ENCODE data around the gene NBPF1.
"Not testable (repeated sequence)": the region's sequence is repeated elsewhere in the genome, so short reads cannot be mapped to it uniquely, and the experiment has no call there.

NBPF1 gene

DNA sequence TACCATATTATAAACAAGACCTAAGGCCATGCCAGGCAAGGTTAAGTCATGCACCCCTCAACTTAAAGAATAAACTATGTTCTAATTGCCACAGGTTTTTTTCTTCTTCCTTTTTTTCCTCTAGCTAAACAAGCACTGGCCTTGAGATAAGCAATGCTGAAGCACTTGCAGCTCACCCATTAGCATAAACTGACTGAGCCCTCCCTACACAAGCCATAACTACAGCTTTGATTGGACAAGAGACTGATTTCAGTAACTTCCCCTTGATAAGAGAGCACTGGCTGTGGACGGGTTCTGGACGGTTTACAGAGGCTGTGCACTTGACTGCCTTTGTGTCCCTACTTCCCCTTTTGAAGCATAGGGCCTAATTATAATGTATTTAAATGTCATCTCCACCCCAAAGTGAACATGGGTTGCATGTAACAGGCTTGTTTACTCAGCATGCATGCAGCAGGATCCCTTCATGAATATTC, 72.9 kb downstream of the NBPF1 start:
- DNase-seq: not testable (repeated sequence)

DNA sequence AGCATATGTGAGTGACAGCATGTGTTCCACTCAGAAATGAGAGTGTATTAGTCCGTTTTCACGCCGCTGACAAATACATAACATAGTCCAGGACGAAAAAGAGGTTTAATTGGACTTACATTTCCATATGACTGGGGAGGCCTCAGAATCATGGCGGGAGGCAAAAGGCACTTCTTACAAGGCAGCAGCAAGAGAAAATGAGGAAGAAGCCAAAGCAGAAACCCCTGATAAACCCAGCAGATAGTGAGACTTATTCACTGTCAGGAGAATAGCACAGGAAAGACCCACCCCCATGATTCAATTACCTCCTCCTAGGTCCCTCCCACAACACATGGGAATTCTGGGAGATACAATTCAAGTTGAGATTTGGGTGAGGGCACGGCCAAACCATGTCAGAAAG, 75.8 kb downstream of the NBPF1 start:
- not testable (repeated sequence) for DNase-seq

DNA sequence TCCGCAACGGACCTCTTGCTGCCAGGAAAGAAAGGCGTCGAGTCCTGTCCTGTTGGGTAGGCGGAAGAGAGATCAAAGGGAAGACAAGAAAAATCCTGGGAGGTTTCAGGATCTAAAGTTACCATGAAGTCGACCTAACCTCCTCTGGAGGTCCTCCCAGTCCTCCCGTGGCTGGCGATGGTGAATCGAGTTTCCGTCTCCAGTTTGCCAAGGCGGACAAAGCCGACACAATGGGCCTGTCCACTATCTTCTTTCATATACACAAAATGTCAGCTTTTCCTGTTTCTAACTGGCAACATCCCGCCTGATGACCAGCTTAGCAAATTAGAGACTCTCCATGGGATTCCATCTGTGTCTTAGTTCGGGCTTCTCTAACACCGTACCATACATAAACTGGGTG, 76.6 kb downstream of the NBPF1 start:
- DNase-seq: not testable (repeated sequence)

DNA sequence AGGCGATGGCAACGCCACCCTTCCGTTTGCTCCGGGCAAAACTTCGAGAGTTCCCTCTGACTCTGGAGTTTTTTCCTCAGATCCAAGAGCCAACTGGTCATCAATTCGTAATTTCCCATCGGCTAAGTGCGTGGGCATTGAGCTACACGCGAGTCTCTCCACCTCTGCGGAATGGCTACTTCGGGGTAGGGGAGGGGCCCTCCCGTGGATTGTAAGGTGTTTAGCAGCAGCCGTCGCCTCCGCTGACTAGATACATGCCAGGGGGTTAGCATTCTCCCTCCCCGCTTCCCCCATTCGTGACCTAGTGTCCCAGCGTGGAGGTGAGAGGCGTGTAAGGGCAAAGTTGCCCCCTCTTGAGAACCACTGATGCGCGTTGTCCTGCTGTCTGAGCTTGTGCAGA, 77.5 kb downstream of the NBPF1 start:
- not testable (repeated sequence) for DNase-seq

DNA sequence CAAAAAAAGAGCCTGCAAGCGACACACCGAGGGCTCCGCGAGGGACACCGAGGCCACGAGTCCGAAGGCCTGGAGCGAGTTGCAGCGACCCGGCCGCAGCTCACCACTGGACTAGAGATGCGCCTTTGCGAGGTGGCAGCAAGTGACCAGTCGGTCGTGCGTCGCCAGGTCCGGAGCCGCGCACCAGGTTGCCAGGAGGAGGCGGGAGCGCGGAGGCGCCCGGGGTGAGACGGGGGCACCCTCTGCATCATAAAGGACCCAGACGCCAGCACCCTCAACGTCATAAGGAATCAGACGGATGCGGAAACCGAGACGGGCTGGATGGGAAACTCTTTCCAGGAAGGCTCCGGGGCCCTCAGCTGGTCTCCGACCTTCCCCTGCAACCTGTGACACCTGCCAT, 77.9 kb downstream of the NBPF1 start:
- not testable (repeated sequence) for DNase-seq

DNA sequence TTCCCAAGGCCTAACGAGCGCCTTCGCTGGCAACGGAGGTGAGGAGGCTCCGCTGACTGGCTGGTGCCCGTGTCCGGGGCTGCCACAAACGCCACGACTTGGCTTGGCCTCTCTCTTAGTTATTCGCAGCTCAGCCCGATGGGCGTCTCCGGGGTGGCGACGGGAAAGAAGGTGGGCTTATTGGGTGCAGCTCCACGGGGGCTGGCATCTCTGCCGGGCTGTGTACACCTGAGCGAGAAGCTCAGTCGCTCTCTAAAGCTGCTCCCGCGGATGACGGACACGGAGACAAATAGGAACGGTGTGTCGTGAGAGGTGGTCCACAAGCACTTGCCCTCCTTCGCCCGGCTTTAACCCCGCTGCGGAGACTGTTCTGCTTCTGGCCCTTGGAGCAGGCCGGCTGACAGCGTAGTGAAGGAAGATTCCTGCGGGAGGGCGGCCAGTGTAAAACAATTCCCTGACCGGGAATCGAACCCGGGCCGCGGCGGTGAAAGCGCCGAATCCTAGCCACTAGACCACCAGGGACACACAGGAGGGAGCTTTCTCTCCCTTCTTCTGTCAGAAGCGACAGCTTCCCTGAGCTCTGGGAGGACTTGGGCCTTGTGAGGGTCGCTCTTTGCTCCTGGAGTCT, 78.4 kb downstream of the NBPF1 start:
- DNase-seq: peak; percentile 74

DNA sequence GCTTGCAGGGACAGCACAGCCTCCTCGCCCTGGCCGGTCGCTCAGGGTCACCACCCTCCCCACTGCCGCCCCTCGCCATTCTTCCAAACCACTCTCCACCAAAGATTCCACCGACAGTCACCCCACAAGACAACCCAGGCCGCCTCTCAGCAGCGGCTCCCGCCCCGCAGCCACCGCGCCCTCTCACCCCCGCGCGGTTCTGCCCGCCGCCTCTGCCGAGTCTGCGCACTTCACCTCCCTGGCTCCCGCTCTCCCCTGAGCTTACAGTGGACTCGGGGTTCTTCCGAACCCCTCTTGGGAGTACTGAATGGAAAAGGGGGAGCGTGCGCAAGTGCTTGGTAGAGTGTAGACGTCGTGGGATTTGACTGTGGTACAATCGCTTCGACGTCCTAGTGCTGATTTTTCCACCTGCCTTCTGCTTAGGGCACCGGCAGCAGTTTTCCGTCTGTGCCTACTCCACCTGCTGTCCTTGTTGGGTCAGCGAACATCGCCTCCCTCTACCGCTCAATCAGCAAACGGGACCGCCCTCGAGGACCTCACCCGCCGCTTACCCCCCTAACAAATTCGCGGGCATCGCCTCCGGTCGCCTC, 79.0 kb downstream of the NBPF1 start:
- DNase-seq: not testable (repeated sequence)

DNA sequence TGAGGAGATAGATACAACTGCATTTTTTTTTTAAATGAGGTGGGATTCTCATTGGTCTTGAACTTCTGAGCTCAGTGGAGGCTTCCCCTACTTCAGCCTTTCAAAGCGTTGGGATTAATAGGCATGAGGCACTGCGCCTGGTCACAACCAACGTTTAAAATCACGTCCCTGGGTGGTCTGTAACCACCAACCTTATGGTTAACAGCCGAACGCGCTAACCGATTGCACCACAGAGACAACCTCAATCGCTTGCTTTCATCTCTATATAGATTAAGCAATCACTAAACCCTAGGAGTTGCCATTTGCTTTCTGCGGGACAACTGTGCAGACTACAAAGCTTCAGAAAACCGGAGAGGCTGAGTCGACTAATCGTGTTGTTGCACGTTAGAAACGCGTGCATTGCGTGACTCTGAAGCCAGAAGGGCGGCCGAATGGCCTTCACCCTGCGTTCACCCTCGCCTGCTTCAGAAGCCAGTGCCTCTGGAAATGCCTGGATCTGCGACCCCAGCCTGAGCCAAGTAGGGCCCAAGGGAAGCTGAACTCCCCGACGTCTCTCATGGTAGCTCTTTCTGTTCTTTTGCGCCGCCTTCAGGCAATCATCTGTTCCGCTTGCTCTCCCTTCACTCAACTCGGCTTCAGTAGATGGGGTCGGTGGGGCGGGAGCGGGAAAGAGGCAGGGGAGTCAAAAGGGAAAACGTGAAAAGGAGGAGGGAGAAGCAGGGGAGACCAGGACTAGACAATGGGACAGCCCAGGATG, 81.0 kb downstream of the NBPF1 start:
- DNase-seq: not testable (repeated sequence)

DNA sequence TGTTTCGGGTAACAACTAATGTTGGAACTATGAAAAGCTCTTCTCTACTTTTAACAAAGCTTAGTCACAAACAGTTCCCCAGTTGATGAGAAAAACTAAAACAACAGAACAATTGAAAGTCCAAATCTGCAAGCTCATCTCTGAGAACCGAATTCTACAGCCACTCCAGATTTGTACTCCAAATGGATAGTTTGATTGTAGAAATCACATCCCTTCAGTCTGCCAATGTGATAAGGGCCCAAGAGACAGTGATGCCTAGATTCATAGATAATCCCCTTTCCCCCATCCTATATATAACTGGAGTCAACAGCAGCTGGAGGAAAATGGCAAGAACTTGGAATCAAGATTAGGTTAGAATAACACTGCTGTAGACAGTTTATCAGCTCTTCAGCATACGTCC, 85.0 kb downstream of the NBPF1 start:
- not testable (repeated sequence) for DNase-seq

DNA sequence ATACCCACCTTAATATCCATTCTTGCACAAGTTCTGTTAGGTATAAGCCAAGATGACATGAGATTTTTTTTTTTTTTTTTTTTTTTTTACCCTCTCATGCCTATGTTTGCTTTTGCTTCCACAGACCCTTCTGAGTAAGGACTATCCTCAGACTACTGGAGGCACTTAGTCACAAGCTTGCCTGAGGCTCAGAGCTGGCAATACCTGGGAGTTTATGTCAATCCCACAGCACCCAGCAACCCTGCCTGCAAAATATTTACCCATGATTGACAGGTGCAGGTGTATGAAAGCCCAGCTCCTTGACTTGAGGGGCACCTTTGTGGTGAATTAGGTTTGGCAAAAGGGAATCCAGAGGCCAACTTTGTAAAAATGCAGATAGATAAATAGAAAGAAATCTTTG, 87.6 kb downstream of the NBPF1 start:
- not testable (repeated sequence) for DNase-seq

DNA sequence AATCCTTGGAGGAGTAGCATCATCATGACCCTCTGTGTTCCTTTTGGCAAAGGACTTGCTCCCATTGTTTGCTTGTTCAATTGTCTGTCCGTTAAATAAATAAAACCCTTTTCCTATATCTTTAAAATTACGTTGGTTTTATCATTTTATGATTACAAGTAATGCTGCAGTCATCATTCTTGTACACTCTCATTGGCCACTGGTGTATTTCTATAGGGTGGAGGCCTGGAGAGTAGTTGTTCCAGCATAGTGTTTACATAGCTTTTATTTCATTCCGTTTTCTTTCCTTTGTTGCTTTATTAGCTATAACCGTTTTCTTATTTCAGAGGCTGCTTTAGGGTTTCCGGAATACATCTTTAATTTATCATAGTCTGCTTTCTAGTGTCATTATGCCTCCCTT, 91.7 kb downstream of the NBPF1 start:
- DNase-seq: not testable (repeated sequence)

DNA sequence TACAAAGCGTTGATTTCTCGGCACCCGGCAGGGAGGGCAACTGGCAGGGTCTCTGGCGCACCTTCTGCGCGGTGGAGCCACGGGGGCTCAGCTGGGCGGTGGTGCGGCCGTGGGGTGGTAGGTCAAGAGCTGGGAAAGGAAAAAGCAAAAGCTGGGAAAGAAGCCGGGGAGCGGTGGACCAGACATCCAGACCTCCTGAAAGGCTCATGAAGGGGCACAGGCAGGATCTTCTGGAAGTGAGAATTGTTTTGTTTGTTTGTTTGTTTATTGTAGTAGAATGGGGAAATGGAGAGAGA, 92.1 kb downstream of the NBPF1 start:
- DNase-seq: no peak

DNA sequence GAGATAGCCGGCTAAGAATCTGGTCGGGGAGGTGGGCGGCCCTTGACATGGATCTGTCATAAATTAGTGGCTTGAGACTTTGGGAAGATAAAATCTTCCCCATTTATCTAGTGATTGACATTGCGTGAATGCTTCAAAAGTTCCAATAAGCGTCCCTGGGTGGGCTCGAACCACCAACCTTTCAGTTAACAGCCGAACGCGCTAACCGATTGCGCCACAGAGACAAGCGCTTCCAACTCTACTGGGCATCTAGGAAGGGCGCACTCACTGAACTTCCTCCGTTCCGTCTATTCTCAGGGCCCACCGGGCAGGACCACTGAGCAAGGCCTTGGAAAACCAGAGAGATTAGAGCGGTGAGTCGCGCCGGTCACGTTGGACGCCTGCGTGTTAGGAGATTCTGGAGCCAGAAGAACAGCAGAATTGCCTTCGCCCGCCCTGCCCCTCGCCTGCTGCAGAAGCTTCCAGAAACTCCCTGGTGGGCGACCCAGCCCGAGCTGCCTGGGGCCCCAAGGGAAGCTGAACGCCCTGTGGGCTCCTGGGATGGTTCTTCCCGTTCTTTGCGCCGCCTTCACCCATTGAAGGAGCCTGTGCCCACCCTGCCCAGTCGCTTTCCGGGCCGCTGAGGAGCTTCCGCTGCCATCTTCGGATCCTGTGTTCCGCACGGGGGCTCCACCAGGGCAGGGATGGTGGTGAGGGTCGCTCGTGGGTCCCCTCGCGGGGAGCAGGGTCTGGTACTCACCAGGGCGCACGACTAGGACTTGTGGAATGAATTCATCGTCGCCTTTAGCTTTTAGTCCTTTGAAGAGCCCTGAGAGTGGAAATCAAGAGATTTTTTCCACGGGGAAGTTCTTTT, 92.7 kb downstream of the NBPF1 start:
- not testable (repeated sequence) for DNase-seq

DNA sequence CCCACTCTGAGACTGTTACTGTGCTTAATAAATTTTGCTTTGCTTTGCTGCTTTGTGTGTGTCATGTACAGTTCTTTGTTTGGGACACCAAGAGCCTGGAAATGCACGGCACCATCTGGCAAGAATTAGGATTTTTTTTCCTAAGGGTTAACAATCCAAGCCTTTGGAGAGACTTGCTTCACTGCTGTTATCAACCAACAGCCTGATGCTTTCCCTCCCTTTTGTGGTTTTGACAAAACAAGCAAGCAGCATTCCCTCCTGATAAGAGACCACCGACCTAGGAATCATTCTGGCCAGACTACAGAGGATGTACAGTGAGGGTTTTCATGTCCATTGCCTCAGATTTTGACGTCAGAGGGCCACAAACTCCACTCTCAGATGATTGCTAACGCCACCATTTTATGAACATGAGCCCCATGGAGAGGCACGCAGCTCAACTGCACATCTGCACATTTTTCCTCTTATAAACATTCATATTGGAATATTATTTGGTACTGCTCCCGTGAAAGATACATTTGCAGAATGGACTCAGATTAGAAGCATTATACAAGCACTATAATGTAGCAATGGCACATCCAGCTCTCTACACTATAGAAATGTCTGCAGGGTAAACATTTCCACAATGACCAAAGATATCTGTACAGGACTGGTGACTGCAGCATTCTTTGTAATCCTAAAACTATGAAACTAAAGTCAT, 94.0 kb downstream of the NBPF1 start:
- DNase-seq: not testable (repeated sequence)

DNA sequence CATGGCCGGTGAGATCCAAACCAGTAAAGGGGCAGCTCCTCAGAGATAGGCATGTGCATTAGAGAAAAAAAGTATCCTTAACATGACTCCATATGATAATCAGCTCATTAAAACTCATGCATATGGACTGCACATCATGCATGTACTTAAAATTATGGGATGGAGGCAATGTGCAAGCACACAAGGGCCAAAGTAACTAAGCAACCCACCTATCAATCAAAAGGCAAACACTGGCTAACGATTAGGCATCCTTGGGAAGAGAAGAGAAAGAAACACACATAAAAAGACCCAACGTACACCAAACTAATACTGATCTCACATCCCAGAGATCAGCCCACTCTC, 94.5 kb downstream of the NBPF1 start:
- not testable (repeated sequence) for DNase-seq

DNA sequence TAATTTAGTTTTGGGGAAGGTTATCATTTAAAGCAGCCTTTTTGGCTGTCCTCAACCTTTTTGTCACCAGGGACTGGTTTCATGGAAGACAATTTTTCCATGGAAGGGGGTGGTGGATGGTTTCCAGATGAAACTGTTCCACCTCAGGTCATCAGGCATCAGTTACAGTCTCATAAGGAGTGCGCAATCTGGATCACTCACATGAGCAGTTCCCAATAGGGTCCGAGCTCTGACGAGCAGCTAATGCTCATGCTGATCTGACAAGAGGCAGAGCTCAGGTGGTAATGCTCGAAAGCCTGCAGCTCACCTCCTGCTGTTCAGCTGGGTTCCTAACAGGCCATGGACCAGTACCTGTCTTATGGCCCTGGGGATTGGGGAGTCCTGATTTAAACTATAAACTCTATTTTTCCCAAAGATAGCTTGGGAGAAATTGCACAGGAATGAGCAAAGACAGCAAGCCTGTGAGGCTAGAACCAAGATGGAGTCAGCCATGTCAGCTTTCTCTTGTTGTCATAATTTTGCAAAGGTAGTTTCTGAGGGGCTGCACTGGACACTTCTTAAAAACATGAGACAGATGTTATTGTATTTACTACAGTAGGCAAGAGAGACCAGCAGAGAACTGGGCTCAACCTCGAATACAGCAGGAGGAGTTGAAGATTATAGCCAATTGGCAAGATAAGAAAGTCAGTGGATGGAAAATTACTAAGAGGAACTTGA, 96.5 kb downstream of the NBPF1 start:
- not testable (repeated sequence) for DNase-seq

DNA sequence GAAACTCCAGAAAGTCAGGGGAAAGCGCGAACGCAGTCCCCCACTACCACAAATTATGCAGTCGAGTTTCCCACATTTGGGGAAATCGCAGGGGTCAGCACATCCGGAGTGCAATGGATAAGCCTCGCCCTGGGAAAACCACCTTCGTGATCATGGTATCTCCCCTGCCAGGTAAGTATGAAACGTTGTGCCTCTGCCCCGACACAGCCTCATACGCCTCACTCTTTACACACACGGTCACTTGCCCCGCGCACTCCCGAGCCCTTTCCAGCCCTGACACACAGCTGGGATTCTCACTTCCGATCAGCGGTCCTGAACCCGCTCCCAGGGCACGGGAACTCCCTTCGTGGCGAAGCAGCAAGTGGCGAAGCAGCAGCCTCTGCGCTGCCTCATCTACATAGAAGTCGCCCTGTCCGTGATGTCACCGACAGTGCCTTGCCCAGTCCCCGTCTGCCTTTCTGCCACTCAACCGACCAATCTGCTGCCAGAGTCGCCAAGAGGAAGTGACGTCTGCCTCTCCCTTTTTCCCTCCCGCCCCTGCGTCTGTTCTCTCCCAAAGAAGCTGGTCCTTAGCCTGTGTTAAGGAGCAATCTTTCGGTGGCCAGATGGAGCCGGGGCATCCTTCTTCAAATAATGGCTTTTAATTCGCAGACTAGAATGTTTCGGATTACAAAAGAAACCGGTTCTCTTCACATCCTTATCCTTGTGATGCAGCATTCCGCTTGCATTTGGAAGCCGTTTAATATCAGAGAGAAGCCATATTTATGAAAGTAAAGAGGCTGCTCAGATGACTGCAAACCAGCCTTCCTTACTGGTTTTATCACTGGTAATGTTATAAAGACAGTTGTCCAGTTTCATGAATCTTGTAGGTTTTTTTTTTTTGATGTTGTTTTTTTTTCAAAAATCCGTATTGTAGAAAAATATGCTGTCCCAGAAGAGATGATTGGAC, 99.0 kb downstream of the NBPF1 start, which contains the start of gene RNU1-1:
TSS of gene RNU1-1 (minus strand) at position 179 of the 949 bp plus-strand sequence.
- peak; percentile 72 for DNase-seq

DNA sequence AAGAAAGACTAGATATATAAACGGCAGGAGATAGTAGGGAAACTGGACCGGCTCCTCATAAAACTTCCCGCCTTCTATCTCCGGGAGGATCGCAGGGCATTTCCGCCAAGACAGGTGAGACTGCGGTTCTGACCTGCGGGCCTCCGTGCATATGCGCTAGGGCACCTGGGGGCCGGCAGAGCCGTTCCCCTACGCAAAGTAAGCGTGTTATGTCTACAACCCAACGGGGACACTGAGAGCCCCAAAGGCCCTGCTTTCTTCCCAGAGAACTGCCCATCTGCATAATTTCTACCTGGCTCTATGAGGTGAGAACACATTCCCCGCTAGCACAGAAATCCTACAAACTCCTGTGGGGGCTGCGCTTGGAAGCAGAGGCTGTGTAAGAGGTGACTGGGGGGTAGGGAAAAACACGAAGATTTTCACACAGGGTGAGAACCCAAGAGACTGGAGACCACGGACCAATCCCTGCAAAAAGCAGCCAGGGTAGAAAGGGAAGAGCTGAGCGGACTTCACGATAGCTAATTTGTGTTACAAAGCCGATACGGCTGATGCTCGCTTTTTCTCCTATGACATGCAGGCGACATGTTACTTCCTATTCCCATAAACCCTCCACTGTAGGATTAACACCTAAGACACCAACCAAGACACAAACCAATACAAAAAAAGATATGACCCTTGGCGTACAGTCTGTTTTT, 99.8 kb downstream of the NBPF1 start:
- peak; percentile 97 for DNase-seq

DNA sequence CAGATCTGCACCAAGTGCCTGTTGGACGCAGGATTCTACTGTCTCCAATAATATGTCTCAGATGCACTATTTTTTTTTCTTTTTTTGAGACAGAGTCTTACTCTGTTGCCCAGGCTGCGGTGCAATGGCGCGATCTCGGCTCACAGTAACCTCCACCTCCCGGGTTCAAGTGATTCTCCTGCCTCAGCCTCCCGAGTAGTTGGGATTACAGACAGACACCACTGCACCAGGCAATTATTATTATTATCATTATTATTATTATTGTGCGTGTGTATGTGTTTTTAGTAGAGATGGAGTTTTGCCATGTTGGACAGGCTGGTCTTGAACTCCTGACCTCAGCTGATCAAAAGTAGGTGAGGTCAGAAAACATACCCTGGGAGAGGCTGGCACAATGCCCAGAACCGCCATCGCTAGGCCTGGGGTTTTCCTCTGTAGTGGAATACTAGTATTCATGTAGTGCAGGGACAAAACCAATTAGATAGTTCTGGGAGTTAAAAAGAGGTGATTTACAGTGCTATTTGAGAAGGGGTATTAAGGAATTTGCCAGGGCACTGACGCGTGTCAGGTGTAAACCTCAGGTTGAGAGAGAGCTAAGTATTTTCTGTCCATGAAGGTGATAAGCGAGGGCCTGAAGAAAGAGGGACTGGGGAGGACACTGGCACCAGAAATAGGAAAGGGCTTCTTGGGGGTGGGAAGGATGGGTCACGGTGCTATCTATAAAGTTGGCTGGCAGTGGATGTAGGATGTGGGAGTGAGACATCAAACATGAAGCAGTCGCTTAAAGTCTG, 100.5 kb downstream of the NBPF1 start:
- not testable (repeated sequence) for DNase-seq
